PFSK-1 (cell line): ENCODE results near the gene IST1.
A peak's percentile ranks its signal among the peaks of the same experiment; 100 is the strongest.

ENCODE experiments used
- FOXP2 ChIP-seq: optimal IDR thresholded peaks from 2 replicates; pipeline ENCODE3; 2011; ENCODE audit warnings: borderline replicate concordance, control low read depth, inconsistent platforms; ENCODE audit not compliant: insufficient read depth; ENCODE audit errors: extremely low read length, extremely low read depth
- POLR2AphosphoS5 ChIP-seq: IDR thresholded peaks from 2 replicates; pipeline ENCODE4 v1.6.1; 2012; ENCODE audit warnings: low read depth, mild to moderate bottlenecking, control low read depth, low read length, moderate library complexity
- REST ChIP-seq, 2 experiments: IDR thresholded peaks; 2 replicates each; pipeline versions ENCODE4 v1.6.1 to v1.8.0; 2011 to 2012; ENCODE audit warnings: low read depth in 2 of 2, low read length in 2 of 2, control low read depth in 1 of 2, inconsistent platforms in 1 of 2, mild to moderate bottlenecking in 1 of 2, moderate library complexity in 1 of 2; ENCODE audit not compliant: insufficient read depth in 1 of 2
- SIN3A ChIP-seq: IDR thresholded peaks from 2 replicates; pipeline ENCODE4 v1.6.1; 2012; ENCODE audit warnings: mild to moderate bottlenecking, low read length, moderate library complexity, borderline replicate concordance; ENCODE audit not compliant: insufficient read depth
- TAF1 ChIP-seq: IDR thresholded peaks from 2 replicates; pipeline ENCODE4 v1.6.1; 2012; ENCODE audit warnings: low read length, control low read depth, borderline replicate concordance; ENCODE audit not compliant: insufficient read depth

Gene IST1

DNA sequence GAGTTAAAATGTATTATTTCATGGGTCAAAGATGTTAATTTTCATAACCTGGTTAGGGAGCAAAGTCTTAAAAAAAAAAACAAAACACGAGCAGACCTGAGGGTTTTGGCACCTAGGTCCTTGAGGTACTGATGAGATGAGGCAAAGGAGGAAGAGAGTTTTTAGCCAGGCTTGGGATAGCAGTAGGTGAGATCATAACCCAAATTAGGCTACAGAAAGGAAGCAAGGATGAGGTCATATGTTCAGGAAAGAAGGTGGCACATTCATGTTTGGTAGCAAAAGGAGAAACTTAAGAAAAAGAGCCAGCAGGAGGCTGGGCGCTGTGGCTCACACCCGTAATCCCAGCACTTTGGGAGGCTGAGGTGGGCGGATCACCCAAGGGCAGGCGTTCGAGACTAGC, 46.7 kb upstream of the IST1 start:
- no peak for TF ChIP-seq TAF1
- TF ChIP-seq POLR2AphosphoS5, result no peak
- TF ChIP-seq SIN3A, result no peak

- no peak for TF ChIP-seq POLR2AphosphoS5
- TF ChIP-seq REST (IDR thresholded peaks at IDR 0.05; ENCODE audit: insufficient read depth in 1 of 2, low read depth in 2 of 2, low read length in 2 of 2), result no peak
- TF ChIP-seq SIN3A, result no peak
Measured at GRCh38 chr16:71851746-71852145, 43.6 kb upstream of the IST1 start.

GRCh38 chr16:71852158-71852557, 43.2 kb upstream of the IST1 start:
- no peak for TF ChIP-seq SIN3A
- TF ChIP-seq POLR2AphosphoS5, result 0 out of 2 replicates have a peak, but pooled peaks have one; percentile 4
- TF ChIP-seq REST (IDR thresholded peaks at IDR 0.05; ENCODE audit: insufficient read depth in 1 of 2, low read depth in 2 of 2, low read length in 2 of 2), result no peak
- TF ChIP-seq TAF1, result no peak

DNA sequence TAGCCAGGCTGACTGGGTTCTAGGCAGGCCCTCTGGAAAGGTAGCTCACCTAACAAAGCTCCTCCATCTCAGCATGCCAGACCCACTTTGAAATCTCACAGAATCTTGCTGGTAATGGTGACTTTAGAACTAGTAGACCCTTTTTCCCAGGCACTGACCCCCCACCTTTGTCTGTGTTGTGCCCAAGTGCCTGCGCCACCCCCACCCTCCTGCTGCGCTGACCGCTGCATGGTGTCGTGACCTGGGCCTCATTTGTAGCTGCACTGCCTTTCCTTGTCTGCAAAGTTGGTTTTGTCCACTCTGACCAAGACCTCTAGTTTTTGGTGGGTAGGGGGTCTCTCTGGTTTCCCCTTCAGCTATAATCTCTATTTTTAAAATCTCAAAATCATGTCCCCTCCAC, 42.8 kb upstream of the IST1 start:
- no peak for TF ChIP-seq SIN3A
- TF ChIP-seq REST (IDR thresholded peaks at IDR 0.05; ENCODE audit: insufficient read depth in 1 of 2, low read depth in 2 of 2, low read length in 2 of 2), result no peak
- no peak for TF ChIP-seq POLR2AphosphoS5
- TF ChIP-seq TAF1, result no peak
- no peak for TF ChIP-seq FOXP2

GRCh38 chr16:71853413-71853812, 41.9 kb upstream of the IST1 start:
- TF ChIP-seq SIN3A (no peak), TAF1 (no peak), FOXP2 (no peak), REST (IDR thresholded peaks at IDR 0.05; ENCODE audit: insufficient read depth in 1 of 2, low read depth in 2 of 2, low read length in 2 of 2) (no peak), POLR2AphosphoS5 (no peak)
